HG03025 (cell line): ENCODE results near the gene TMEM178B.
"Not testable (repeated sequence)": the region's sequence is repeated elsewhere in the genome, so short reads cannot be mapped to it uniquely, and the experiment has no call there.

Source experiments
- ATAC-seq: cut with Tn5 transposase; IDR thresholded peaks from one replicate; pipeline ENCODE4 v1.9.1; 2021; ENCODE audit warnings: mild to moderate bottlenecking, moderate library complexity; ENCODE audit not compliant: unreplicated experiment, low FRiP score

TMEM178B gene

GRCh38 chr7:141132671-141133070 lies 58.8 kb downstream of the TMEM178B start:
- ATAC-seq, result no peak

GRCh38 chr7:141133646-141134045 lies 59.8 kb downstream of the TMEM178B start:
- ATAC-seq, result no peak

DNA sequence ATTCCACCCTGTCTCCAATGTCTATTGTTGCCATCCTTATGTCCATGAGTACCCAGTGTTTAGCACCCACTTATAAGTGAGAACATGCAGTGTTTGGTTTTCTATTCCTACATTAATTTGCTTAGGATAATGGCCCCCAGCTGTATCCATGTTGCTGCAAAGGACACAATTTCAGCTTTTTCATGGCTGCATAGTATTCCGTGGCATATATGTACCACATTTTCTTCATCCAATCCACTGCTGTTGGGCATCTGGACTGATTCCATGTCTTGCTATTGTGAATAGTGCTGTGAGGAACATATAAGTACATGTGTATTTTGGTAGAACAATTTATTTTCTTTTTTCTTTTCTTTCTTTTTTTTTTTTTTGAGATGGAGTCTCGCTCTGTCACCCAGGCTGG lies 68.2 kb downstream of the TMEM178B start:
- no peak for ATAC-seq

DNA sequence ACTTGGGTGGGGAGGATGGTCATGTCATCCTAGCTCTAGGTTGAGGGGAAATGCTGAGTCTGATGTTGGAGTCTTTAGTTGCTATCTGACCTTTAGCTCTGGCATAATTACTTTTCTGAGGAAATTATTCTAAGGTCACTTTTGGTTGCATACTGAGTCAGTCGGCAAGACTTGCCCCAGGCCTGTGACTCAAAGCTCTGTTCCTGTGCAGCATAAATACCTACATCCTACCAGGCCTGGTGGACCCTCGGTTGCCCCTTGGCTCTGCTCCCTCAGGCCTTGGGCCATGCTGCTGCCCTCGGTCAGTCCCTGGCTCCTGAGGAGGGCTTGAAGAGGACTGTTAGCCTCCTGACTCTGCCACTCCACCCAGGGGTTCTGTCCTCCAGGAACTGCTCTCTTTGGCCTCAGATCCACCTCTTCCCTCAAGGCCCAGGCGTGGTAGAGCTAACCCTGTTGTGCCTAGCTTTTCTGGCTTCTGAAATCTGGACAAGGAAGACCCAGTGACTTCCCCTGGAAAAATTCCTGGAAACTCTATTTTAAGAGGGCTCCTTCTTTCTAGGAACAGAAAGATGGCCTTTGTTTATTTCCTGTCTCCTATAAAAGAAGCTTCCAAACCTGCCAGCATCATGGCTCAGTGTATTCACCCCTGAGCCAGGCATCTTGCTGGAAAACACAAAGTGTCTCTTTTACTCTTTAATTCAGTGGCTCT lies 71.2 kb downstream of the TMEM178B start:
- ATAC-seq, result no peak

DNA sequence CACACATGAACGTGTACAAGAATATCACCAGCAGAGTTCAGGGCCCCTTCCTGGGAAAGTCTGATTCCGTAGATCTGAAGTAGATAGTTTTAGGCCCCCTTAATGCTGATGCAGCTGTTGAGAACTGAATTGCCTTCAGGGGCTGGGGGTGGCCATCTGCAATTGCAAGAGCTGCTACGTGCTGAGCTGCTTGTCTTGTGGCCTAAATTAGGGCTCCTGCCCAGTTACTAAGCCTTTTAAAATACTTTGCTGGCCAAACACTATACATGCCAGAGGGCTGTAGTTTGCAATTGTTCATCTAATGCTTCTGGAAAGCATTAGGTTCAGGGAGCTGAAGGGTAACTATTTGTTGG lies 71.7 kb downstream of the TMEM178B start:
- no peak for ATAC-seq

- ATAC-seq, result no peak
Observed at GRCh38 chr7:141147482-141147881, 73.6 kb downstream of the TMEM178B start.

- no peak for ATAC-seq
Observed at GRCh38 chr7:141150465-141150864, 76.6 kb downstream of the TMEM178B start.

DNA sequence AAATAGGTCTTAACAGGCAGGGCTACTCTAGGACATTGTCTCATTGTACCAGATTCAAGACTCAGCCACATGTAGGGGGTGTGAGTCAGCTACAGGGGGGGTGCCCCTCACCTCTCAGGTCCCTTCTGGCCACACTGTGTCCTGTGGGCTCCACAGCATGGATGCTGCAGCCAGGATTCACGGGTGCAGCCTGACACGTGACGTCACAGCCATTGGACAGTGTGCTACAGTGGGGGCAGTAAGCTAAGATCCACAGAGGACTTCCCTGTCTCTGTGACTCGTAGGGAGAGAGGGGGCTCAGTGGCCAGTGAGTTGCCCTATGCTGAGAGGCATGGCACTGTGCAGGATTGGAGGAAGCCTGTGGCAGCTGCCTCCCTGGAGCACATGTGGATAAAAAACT lies 77.9 kb downstream of the TMEM178B start:
- ATAC-seq, result no peak

DNA sequence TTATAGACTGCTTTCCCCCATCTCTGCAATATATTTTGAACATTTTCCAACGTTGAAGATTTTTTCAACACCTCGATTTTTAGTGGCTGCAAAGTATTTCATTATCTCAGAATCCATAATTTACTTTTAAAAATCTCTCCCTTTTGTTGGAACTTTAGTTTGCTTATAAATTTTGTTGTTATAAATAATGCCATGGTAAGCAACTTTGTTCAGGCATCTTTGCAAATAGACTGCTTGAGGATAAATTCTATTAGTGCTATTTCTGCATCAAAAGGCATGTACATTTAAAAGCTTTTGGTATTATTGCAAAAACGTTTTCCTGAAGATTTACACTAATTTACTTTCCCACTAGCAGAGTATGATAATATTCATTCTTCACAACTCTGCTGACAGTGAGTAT lies 79.4 kb downstream of the TMEM178B start:
- ATAC-seq, result no peak

DNA sequence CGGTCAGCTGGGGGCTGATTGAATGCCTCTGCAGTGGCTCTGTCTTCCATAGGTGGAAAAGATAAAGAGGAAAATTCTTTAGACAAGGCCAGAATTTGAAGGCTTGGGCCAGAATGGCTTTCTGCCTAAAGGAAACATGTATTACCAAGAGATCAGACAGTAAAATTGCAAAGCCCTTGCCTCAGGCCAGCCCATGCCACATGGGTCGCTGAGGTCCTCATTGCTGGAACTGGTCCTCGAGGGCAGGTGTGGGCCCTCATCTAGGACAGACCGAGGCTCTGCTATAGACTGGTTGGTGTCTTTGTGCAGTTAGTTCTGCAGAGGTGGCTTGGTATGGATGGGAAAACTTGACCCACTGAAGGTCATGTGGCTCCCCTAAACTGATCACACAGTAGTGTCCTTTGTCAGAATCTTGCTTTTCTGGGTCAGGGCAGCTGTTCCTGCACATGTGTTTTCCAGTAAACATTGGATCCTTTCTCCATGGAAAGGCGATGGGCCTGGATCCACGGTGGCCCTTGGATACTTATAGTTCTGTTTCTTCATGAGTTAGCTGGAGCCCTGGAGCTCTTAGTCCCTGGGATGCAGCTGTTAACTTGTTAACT lies 80.4 kb downstream of the TMEM178B start:
- ATAC-seq, result no peak

GRCh38 chr7:141156407-141156806 lies 82.5 kb downstream of the TMEM178B start:
- ATAC-seq, result no peak

DNA sequence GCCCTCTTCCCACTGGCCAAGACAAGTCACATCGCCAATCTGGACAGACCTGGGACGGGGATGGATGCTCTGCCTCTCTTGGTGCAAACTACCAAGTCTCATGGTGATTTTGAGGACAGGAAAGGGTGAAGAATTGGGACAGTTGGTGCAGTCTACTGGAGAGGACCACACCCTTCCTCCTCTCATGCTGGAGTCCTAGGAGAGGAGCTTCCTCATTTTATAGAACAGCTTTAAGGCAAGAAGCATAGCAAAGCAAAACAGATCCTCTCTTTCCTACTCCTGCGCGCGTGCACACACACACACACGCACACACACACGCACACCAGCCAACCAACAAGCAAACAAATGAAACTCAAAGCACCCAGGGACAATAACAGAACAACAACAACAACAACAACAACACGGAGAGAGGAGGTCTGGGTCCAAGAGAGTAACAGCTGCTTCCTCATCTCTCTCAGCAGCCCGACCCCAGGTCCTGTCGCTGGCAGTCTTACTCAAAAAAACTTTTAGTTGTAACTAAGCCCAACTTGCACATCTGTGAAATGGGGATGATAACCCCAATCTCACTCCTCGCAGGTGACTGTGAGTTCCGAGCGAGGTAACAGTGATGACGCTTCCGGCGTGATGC lies 83.4 kb downstream of the TMEM178B start:
- ATAC-seq, result no peak

- ATAC-seq, result no peak
Observed at GRCh38 chr7:141158561-141158960, 84.7 kb downstream of the TMEM178B start.

- ATAC-seq, result no peak
Observed at GRCh38 chr7:141160246-141160860, 86.5 kb downstream of the TMEM178B start.

DNA sequence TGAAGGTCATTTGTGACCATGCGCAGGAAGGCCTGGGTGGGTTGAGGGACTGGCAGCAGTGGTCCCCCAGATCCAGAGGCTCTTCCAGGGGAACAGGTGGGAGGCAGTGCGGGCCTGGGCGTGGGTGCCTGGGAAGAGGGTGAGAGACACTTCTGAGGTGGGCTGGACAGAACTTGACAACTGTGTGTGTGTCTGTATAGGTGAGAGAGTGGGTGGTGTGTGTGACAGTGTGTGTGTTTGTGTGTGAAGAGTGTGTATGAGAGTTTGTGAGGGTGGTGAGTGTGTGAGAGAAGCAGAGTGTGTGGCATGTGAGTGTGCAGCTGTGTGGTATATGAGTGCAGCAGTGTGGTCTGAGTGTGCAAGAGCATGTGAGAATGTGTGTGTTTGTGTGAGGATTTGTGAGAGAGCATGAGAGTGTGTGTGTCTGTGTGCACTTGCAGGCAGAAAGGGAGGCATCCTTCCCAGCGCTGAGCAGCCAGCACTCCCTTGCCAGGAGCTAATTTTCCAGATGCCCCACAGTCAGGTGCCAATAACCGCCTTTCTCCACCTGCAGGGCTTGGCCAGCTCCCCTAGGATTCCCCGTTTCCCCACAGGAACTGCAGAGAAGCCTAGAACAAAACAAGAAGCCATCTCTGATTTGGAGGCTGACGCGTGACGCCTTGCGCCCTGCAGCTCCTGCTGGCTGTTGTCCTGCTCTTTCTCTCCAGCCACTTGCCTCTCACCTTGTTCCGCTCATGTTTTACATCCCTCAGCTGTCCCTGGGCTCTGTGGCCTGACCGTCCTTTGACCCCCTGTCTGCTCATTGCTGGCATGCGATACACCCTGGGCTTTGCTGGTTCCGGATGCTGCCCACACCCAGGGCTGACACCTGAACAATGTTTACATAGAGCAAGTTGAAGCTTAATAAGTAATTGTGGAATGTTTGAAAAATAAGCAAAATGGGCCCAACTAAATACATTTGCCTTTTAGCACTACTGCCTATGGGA lies 88.0 kb downstream of the TMEM178B start:
- no peak for ATAC-seq

- no peak for ATAC-seq
Observed at GRCh38 chr7:141165521-141165920, 91.7 kb downstream of the TMEM178B start.

DNA sequence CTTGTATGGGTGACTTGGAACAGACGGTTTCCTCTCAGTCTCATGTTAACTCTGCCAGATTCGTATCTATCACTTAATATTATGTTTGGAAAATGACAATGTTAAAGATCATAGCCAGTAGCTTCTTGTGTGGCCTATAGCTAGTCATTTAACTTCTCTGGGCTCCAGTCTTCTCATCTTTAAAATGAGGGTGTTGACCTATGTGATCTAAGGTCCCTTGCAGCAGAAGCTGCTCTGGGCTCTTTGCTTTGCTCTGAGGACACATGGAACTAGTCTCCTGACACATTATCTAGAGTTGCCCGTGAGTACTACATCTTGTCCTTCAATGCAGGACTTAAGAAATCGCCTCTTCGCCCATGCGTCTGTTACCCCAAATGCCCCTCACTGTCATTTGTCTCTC lies 93.1 kb downstream of the TMEM178B start:
- no peak for ATAC-seq

DNA sequence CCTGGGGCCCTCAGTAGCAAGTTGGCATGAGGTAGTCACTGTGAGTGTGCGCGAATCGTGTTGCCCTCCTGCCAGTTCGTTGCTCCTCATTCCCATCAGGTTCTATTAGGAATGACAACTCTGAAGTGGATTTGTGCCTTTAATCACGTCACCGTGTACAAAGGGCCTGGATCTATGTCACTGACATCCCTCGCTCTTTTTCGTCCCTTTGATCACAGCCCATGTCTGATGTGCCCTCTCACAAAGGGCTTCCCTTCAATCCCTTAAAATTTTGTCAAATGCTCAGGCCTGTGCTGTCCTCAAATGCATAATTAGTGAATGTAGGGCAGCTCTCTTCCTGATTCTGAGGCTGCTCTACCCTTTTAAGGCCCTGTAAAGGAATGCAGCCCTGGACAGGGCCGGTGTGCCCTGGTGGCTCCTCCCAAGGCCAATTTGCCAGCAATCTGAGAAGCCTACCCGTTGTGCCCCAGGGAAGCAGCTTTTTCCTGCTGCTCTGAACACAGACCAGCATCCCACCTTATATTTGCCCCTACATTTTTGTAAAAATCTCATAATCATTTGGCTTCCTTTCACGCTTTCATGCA lies 93.6 kb downstream of the TMEM178B start:
- ATAC-seq, result no peak

GRCh38 chr7:141169157-141169556 lies 95.3 kb downstream of the TMEM178B start:
- ATAC-seq, result not testable (repeated sequence)

DNA sequence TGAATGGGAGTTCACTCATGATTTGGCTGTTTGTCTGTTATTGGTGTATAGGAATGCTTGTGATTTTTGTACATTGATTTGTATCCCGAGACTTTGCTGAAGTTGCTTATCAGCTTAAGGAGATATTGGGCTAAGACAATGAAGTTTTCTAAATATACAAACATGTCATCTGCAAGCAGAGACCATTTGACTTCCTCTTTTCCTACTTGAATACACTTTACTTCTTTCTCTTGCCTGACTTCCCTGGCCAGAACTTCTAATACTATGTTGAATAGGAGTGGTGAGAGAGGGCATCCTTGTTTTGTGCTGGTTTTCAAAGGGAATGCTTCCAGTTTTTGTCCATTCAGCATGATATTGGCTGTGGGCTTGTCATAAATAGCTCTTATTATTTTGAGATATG lies 101.9 kb downstream of the TMEM178B start:
- not testable (repeated sequence) for ATAC-seq
